Activated T-cell treated with anti-CD3 and anti-CD28 coated beads for 1 hour (primary cell): ENCODE data around the gene CACNA2D3.
"Not testable (repeated sequence)": the region's sequence is repeated elsewhere in the genome, so short reads cannot be mapped to it uniquely, and the experiment has no call there.

Experiments
- DNase-seq: peaks from one replicate; pipeline ENCODE4 v3.0.0-alpha.2; 2020; ENCODE audit warnings: low read depth

The CACNA2D3 gene

GRCh38 chr3:55089211-55089610 is 966.9 kb downstream of the CACNA2D3 start:
- no peak for DNase-seq

DNA sequence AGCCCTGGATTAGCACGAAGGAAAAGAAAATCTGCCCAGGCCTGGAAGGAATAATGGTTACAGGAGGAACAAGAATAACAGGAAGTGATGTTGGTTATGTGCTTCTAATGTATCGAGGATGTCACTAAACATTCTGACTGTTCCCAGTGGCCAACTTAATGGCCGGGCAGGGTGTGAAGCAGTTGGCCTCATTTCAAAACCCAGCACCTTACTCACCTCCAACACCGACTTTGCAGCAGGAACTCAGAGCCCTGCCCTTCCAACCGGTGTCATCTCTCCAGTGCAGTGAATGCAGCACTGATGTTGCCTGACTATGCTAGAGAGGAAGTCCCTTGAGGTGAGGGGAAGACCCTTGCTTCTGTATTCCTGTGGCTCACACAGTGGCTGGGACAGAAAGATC is 967.9 kb downstream of the CACNA2D3 start:
- no peak for DNase-seq

DNA sequence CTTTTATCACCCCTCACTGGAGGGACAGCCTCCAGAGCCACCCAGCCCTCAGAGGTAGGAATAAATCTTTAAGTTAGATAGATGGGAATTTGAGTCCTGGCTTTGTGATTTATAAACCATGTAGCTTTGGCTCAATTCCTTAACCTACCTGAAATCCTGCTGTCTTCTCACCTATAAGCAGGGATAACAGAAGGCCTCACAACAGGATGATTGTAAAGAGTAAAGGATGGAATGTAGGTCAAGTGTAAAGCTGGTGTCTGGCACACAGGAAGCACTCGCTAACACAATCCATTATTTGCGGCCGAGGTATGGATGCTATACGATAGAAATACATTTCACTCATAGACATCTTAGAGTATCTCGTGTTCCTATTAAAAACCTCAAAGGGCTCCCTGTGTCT is 968.4 kb downstream of the CACNA2D3 start:
- no peak for DNase-seq

GRCh38 chr3:55091381-55092225 is 969.3 kb downstream of the CACNA2D3 start:
- DNase-seq: no peak

- no peak for DNase-seq
Measured at GRCh38 chr3:55094676-55095075, 972.3 kb downstream of the CACNA2D3 start.

- DNase-seq: no peak
Measured at GRCh38 chr3:55097441-55097840, 975.1 kb downstream of the CACNA2D3 start.

GRCh38 chr3:55105647-55106046 is 983.3 kb downstream of the CACNA2D3 start:
- DNase-seq: no peak

GRCh38 chr3:55107187-55107586 is 984.8 kb downstream of the CACNA2D3 start:
- no peak for DNase-seq

GRCh38 chr3:55111906-55112305 is 989.6 kb downstream of the CACNA2D3 start:
- not testable (repeated sequence) for DNase-seq

GRCh38 chr3:55118451-55118850 is 996.1 kb downstream of the CACNA2D3 start:
- no peak for DNase-seq

DNA sequence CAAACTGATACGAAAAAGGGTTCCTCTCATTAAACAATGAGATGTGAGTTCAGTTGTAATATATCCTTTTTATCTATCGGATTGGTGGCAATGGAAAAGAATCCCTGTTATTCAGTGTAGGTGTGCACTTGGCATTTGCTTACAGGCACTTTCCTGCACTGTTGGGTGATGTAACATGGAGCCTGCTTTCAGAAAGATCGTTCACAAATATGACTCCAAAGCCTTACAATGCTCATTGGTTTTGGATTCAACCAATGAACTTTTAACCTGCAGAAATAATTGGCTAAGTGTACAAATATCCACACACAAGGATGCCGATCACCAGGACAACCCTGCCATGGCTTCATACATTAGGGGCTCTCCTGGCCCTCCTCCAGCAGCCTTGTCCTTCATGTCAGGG is 996.9 kb downstream of the CACNA2D3 start:
- no peak for DNase-seq

DNA sequence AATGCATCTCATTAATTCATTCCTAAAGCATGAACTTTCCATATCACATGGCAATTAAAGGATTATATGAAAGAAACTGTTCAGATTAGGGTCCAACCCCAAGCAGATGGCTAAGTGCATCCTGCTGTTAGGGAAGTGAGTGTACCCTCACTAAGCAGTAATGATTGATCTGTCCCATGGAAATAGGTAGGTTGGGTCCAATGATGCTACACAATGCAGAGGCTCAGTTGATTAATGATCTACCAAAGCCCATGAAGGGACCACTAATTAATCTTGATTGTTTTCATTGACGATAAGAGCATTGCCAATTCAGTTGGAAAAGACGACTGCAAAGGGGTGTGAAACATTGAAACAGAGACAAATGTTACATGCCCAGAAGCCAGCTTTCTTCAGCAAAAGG is 1000.0 kb downstream of the CACNA2D3 start:
- DNase-seq: no peak
